DND-41 (cell line): ENCODE measurements around the gene TBC1D32.

Experiments used
- ATAC-seq: fragments of 200-7000 bp; cut with Tn5 transposase; 3 replicates; pipeline ENCODE4 v1.9.1; 2021; ENCODE audit warnings: low read depth; ENCODE audit not compliant: insufficient read depth
- DNase-seq: peaks from one replicate; pipeline ENCODE4 v3.0.0-alpha.2; 2020
- H2AFZ ChIP-seq: 2 replicates; pipeline ENCODE4 v1.6.0; 2012; ENCODE audit warnings: low read depth, low read length
- H3K27ac ChIP-seq: 2 replicates; pipeline ENCODE4 v1.5.1; 2012; ENCODE audit warnings: low read length, inconsistent platforms
- H3K27me3 ChIP-seq: fragments of 200-600 bp; sonication (generic); 2 replicates; pipeline ENCODE4 v1.6.0; 2012; ENCODE audit warnings: low read length, mild to moderate bottlenecking, inconsistent platforms; ENCODE audit not compliant: insufficient read depth, poor library complexity
- H3K36me3 ChIP-seq: 2 replicates; pipeline ENCODE4 v1.5.1; 2012; ENCODE audit warnings: low read length, inconsistent platforms; ENCODE audit not compliant: insufficient read depth
- H3K4me1 ChIP-seq: 2 replicates; pipeline ENCODE4 v1.5.1; 2012; ENCODE audit warnings: mild to moderate bottlenecking, low read length; ENCODE audit not compliant: insufficient read depth
- H3K4me2 ChIP-seq: 2 replicates; pipeline ENCODE4 v1.6.0; 2012; ENCODE audit warnings: mild to moderate bottlenecking, moderate library complexity, low read length, inconsistent platforms; ENCODE audit not compliant: insufficient read depth
- H3K4me3 ChIP-seq, 2 experiments: fragments of 200-600 bp in 1 of 2; shearing (Covaris generic) in 1 of 2; 2 replicates each; pipeline ENCODE4 v1.5.1; 2012 to 2016; ENCODE audit warnings: inconsistent platforms in 2 of 2, low read length in 2 of 2, mild to moderate bottlenecking in 2 of 2, low read depth in 1 of 2, moderate library complexity in 1 of 2
- H3K79me2 ChIP-seq: 2 replicates; pipeline ENCODE4 v1.6.0; 2012; ENCODE audit warnings: low read length, inconsistent platforms; ENCODE audit not compliant: insufficient read depth
- H3K9ac ChIP-seq: 2 replicates; pipeline ENCODE4 v1.6.0; 2012; ENCODE audit warnings: low read depth, mild to moderate bottlenecking, inconsistent platforms, low read length, moderate library complexity
- H3K9me3 ChIP-seq: 2 replicates; pipeline ENCODE4 v1.5.1; 2012; ENCODE audit warnings: low read length, moderate library complexity, mild to moderate bottlenecking, inconsistent platforms; ENCODE audit not compliant: insufficient read depth, severe bottlenecking
- H4K20me1 ChIP-seq: 2 replicates; pipeline ENCODE4 v1.6.0; 2012; ENCODE audit warnings: low read length; ENCODE audit not compliant: insufficient read depth
- EZH2 ChIP-seq: IDR thresholded peaks from 3 replicates; pipeline ENCODE4 v1.6.1; 2012; ENCODE audit warnings: borderline replicate concordance, low read depth, mild to moderate bottlenecking, moderate library complexity, low read length, inconsistent platforms; ENCODE audit not compliant: severe bottlenecking
- TF ChIP-seq, protein P1 (sequence below): IDR thresholded peaks from 2 replicates; pipeline ENCODE4 v1.5.1; 2012; ENCODE audit warnings: borderline replicate concordance, low read length, moderate library complexity, mild to moderate bottlenecking; ENCODE audit not compliant: poor library complexity, severe bottlenecking; ENCODE audit errors: extremely low read depth

TBC1D32 gene

DNA sequence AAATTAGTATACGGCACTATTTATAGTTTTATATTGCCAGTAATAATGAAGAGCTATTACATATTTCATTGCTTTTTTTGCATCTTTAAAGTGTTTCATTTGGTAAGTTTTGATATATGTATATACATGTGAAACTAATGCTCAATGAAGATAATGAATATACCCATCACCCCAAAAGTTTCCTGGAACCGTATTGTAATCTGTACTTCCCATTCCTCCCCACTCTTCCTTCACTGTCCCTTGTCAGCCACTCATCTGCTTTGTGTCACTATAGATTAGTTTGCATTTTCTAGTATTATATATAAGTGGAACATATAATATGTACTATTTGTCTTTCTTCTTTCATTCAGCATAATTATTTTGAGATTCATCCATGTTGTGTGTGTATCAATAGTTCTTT lies 10.3 kb upstream of the TBC1D32 start:
- TF ChIP-seq, protein P1, sequence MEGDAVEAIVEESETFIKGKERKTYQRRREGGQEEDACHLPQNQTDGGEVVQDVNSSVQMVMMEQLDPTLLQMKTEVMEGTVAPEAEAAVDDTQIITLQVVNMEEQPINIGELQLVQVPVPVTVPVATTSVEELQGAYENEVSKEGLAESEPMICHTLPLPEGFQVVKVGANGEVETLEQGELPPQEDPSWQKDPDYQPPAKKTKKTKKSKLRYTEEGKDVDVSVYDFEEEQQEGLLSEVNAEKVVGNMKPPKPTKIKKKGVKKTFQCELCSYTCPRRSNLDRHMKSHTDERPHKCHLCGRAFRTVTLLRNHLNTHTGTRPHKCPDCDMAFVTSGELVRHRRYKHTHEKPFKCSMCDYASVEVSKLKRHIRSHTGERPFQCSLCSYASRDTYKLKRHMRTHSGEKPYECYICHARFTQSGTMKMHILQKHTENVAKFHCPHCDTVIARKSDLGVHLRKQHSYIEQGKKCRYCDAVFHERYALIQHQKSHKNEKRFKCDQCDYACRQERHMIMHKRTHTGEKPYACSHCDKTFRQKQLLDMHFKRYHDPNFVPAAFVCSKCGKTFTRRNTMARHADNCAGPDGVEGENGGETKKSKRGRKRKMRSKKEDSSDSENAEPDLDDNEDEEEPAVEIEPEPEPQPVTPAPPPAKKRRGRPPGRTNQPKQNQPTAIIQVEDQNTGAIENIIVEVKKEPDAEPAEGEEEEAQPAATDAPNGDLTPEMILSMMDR, result no peak
- no peak for TF ChIP-seq EZH2
- no peak for ATAC-seq
- DNase-seq, result no peak
- Histone ChIP-seq H3K27me3 (no peaks in the 10 kb centered on the region), H4K20me1 (no peaks in the 10 kb centered on the region), H2AFZ (no peak overlapping the region), H3K4me2 (no peak overlapping the region), H3K79me2 (no peaks in the 10 kb centered on the region), H3K9me3 (no peaks in the 10 kb centered on the region), H3K9ac (no peak overlapping the region), H3K36me3 (no peaks in the 10 kb centered on the region), H3K4me1 (no peaks in the 10 kb centered on the region), H3K27ac (no peak overlapping the region), H3K4me3 (no peak overlapping the region)

DNA sequence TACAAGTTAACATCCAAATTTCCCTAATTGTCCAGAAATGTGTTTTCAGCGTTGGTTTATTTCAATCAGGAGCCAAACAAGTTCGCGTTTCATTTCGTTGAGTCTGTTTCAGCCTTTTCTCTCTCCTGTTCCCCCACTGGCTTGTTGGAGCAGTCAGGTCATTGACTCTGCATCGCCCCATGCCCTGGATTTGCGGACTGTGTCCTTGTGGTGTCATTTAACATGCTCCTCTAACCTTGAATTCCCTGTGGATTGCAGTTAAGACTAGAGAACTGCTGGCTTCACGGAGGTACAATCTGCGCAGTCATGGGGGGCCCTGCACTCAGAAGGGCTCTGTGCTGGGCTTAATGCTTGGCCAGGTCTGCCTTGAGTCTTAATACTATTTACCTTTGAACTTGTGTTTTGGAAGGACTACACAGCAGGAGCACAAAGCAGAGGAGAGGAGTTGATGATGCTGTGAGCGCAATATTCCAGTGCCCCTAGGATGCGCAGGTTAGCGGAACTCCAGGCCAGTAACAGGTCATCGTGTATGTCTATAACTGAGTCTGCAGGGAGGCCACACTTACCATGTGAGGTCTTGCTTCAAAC lies 5.5 kb upstream of the TBC1D32 start:
- Histone ChIP-seq H3K27ac (no peak overlapping the region), H3K36me3 (no peaks in the 10 kb centered on the region), H3K9ac (no peak overlapping the region), H3K4me1 (peaks cover 9% of the 10 kb centered on the region), H3K79me2 (no peaks in the 10 kb centered on the region), H3K9me3 (no peaks in the 10 kb centered on the region), H3K4me3 (no peak overlapping the region), H2AFZ (no peak overlapping the region), H3K4me2 (no peak overlapping the region), H3K27me3 (no peaks in the 10 kb centered on the region), H4K20me1 (no peaks in the 10 kb centered on the region)
- DNase-seq (no peak), ATAC-seq (no peak)
- TF ChIP-seq, protein P1, result no peak
- no peak for TF ChIP-seq EZH2

DNA sequence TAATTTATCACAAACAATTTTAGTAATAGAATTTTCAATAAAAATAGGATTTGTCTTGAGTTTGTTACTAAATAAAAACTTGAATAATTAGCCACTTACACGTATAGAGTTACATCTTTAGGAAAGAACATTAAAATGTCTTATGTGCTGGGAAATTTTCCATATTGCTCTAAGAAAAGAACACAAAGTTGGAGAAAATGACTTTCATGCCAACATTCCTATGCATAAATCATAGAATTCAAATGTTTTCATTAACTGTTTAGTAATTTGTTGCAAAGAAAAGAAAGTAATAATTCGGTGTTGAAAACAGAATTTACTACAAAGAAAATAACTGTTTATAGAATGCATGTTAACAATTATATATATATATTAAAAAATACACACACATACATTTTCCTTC lies 4.7 kb upstream of the TBC1D32 start:
- Histone ChIP-seq H3K9ac (no peak overlapping the region), H3K9me3 (no peaks in the 10 kb centered on the region), H3K27me3 (no peaks in the 10 kb centered on the region), H2AFZ (no peak overlapping the region), H3K79me2 (peaks cover 4% of the 10 kb centered on the region), H3K27ac (no peak overlapping the region), H3K36me3 (no peaks in the 10 kb centered on the region), H3K4me2 (no peak overlapping the region), H4K20me1 (no peaks in the 10 kb centered on the region), H3K4me3 (no peak overlapping the region), H3K4me1 (peaks cover 10% of the 10 kb centered on the region)
- no peak for DNase-seq
- no peak for TF ChIP-seq EZH2
- TF ChIP-seq, protein P1, result no peak
- no peak for ATAC-seq
